Esophagus (tissue), 2 donors: ENCODE results near the gene RGPD4. TPM values are rescaled to one million over a fixed set of nuclear protein-coding genes. Genes with fewer than 3 reads are reported as not detected.
"Not testable (repeated sequence)": the region's sequence is repeated elsewhere in the genome, so short reads cannot be mapped to it uniquely, and the experiment has no call there.

Experiments used
- H3K27ac ChIP-seq, 2 donors: one replicate each; pipeline ENCODE4 v1.5.1; 2013; ENCODE audit warnings: low read depth in 2 of 2, mild to moderate bottlenecking in 2 of 2, inconsistent platforms in 1 of 2, low read length in 1 of 2, moderate library complexity in 1 of 2
- H3K27me3 ChIP-seq, 2 donors: one replicate each; pipeline ENCODE4 v1.6.1; 2013; ENCODE audit warnings: low read length in 2 of 2, control low read depth in 1 of 2, mild to moderate bottlenecking in 1 of 2; ENCODE audit not compliant: insufficient read depth in 2 of 2, control insufficient read depth in 1 of 2
- H3K36me3 ChIP-seq, 2 donors: one replicate each; pipeline ENCODE4 v1.6.1; 2013; ENCODE audit warnings: low read length in 1 of 2; ENCODE audit not compliant: control insufficient read depth in 2 of 2, insufficient read depth in 2 of 2
- H3K4me1 ChIP-seq, 2 donors: one replicate each; pipeline ENCODE4 v1.6.1; 2013; ENCODE audit warnings: low read length in 1 of 2; ENCODE audit not compliant: control insufficient read depth in 2 of 2, insufficient read depth in 2 of 2
- H3K4me3 ChIP-seq, 2 donors: one replicate each; pipeline ENCODE4 v1.5.1; 2013; ENCODE audit warnings: low read length in 2 of 2, mild to moderate bottlenecking in 2 of 2, low read depth in 1 of 2, moderate library complexity in 1 of 2
- H3K9me3 ChIP-seq, 2 donors: one replicate each; pipeline ENCODE4 v1.6.1; 2013; ENCODE audit warnings: mild to moderate bottlenecking in 2 of 2, low read depth in 1 of 2, low read length in 1 of 2, moderate library complexity in 1 of 2; ENCODE audit not compliant: control insufficient read depth in 2 of 2, insufficient read depth in 1 of 2
- WGBS, 2 donors: extraction: QIAGEN DNeasy Blood & Tissue Kit; methylation state at CpG; one replicate each; pipeline ENCODE4 v1.1.7; 2013; 5-methylcytosine and 5-hydroxymethylcytosine counted together
- polyA plus RNA-seq, 2 donors: library from polyadenylated mRNA; stranded (reverse); fragments of 200-250 nt; gene quantifications; one replicate each; pipeline ENCODE4 v1.2.3, GENCODE V29; 2013
- donor health status: healthy with polysubstance abuse.
- donor health status: Bipolar disorder and iron deficiency.

The RGPD4 gene
- polyA plus RNA-seq, 2 donors, result not detected

DNA sequence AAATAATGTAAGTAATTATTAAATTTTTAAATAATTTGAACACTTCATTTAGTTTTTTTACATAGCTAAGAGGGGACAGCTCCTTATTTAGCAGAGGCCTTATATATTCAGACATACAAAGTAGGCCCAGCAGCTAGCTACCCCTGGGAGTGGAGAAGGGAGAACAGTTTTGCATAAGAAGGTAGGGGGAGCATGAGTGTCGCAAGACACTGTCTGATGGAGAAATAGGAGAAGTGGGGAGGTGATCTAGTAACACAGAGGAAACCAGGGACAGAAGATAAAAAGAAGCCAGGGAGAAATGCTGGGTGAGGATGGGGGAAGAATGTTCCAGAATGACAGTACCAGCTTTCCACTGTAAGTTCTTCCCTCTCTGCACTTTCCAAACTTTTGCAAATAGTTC lies 16.0 kb upstream of the RGPD4 start:
- 90 to 94% methylated on average over 1 of the region's 1 CpG for WGBS, 2 donors
- Histone ChIP-seq H3K27ac (no peak overlapping the region), H3K27me3 (no peaks in the 10 kb centered on the region), H3K4me1 (peaks cover 0 to 2% of the 10 kb centered on the region in 2 donors), H3K4me3 (no peak overlapping the region), H3K36me3 (no peaks in the 10 kb centered on the region), H3K9me3 (no peaks in the 10 kb centered on the region)

DNA sequence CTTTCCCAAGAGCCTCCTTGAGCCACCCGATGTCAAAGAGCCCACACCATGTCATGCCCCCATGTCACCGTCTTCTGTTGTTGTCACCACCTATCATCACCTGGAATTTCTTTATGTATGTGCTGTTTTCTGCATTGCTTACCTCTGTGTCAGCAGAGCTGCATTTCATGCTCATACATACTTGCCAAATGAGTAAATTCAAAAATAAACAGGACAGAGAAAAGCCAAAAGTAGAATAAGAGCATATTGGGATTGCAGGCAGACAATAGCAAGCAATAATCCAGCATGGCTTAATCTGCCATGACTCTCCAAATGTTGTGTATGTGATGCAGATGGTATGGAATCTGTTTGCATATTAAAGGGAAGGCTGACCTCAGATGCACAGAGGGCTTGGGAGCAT lies 15.3 kb upstream of the RGPD4 start:
- Histone ChIP-seq H3K9me3 (no peaks in the 10 kb centered on the region), H3K4me1 (peaks cover 0 to 2% of the 10 kb centered on the region in 2 donors), H3K27me3 (no peaks in the 10 kb centered on the region), H3K27ac (no peak overlapping the region), H3K36me3 (no peaks in the 10 kb centered on the region), H3K4me3 (no peak overlapping the region)
- 78 to 89% methylated on average over 2 of the region's 2 CpGs for WGBS, 2 donors

DNA sequence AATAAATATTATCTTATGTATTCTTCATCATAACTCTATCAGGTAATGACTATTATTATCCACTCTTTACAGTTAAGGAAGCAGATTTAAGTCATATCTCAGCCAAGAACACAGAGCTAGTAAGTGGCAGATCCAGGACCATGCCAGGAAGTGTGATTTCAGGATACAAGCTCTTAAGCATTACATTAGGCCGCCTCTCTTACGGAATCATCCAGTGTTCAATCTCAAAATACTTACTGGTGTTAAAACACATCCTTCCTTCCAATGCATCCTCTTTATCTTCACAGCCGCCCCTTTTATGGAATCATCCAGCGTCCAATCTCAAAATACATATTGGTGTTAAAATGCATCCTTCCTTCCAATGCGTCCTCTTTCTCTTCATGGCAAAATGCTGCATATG lies 14.7 kb upstream of the RGPD4 start:
- Histone ChIP-seq H3K9me3 (no peaks in the 10 kb centered on the region), H3K36me3 (no peaks in the 10 kb centered on the region), H3K4me1 (peaks cover 0 to 2% of the 10 kb centered on the region in 2 donors), H3K27me3 (no peaks in the 10 kb centered on the region), H3K27ac (no peak overlapping the region), H3K4me3 (no peak overlapping the region)
- WGBS, 2 donors, result 88 to 91% methylated on average over 5 of the region's 5 CpGs

DNA sequence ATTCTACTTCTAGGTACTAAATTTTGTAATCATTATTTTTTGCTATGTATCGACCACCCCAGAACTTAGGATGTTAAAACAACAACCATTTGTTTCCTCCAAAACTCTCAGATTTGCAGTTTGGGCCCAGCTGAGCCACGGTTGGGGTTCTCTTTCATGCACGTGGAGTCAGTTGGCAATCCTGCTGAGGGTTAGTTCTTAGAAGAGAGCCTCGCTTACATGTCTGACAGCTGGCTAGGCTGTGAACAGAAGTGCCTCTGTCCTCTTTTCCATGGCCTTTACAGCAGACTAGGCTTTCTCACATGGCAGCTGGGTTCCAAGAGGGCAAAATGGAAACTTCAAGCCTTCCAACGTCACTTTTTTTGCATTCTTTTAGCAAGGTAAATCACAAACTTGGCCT lies 9.3 kb upstream of the RGPD4 start:
- 67 to 74% methylated on average over 5 of the region's 5 CpGs for WGBS, 2 donors
- no peaks in the 10 kb centered on the region for H3K4me1 ChIP-seq
- H3K9me3 ChIP-seq, result no peaks in the 10 kb centered on the region
- H3K27me3 ChIP-seq, result no peaks in the 10 kb centered on the region
- H3K4me3 ChIP-seq, result no peak overlapping the region
- H3K27ac ChIP-seq, result no peak overlapping the region
- H3K36me3 ChIP-seq, result no peaks in the 10 kb centered on the region

DNA sequence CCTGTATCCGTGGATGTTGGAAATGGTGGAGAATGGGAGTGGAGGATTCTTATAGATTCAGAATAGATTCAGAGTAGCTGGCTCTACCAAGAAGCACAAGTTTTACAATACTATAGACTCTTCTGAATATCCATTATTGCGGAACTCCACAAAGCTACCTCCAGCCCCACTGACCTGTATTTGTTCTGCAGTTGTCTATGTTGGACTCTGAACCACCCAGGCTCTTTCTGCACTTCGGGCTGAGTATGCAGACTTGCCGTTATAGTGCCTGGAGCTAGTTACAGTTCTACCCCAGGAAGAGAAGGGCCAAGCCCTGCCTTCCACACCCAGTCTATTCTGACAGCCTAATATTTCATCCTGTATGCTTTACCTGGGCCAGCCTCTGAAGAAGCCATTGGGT lies 4.4 kb upstream of the RGPD4 start:
- H3K36me3 ChIP-seq, result no peaks in the 10 kb centered on the region
- H3K4me3 ChIP-seq, result no peak overlapping the region
- no peaks in the 10 kb centered on the region for H3K4me1 ChIP-seq
- H3K27me3 ChIP-seq, result no peaks in the 10 kb centered on the region
- 73 to 85% methylated on average over 4 of the region's 4 CpGs for WGBS, 2 donors
- no peaks in the 10 kb centered on the region for H3K9me3 ChIP-seq
- H3K27ac ChIP-seq, result no peak overlapping the region

DNA sequence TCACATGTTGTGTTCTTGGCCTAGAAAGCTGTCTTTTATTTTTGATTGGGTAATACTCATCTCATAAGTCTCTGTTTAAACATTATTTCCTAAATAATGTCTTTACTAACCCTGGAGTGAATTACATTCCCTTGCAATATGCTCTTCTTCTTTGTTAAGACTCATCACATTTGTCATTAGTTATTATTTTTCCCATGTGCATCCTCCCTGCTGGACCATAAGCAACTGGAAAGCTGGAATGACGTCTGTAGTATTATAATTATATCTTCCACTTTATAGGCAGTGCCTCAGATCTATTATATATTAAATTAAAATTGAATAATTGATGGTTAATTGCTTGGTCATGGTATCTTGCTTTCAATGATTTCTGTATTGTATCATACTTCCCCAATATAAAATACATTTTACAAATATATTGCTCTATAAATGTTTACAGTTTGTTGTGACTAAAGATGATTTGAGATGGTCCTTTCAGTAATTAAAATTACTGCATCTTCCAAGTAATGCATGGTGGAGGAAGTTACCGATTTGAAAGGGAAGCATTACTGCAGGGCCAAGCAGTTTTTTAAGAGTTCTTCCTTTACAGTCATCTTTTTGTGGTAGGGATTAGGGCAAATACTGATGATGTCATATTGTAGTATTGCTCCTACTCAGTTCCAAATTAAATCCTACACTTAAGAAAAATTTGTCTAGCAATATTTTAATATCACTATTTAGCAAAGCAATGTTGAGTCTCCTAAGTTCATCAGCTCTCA lies 2.1 kb upstream of the RGPD4 start:
- Histone ChIP-seq H3K9me3 (no peaks in the 10 kb centered on the region), H3K27me3 (no peaks in the 10 kb centered on the region), H3K4me3 (no peak overlapping the region), H3K36me3 (no peaks in the 10 kb centered on the region), H3K27ac (no peak overlapping the region), H3K4me1 (no peaks in the 10 kb centered on the region)
- 53 to 69% methylated on average over 2 of the region's 2 CpGs for WGBS, 2 donors

DNA sequence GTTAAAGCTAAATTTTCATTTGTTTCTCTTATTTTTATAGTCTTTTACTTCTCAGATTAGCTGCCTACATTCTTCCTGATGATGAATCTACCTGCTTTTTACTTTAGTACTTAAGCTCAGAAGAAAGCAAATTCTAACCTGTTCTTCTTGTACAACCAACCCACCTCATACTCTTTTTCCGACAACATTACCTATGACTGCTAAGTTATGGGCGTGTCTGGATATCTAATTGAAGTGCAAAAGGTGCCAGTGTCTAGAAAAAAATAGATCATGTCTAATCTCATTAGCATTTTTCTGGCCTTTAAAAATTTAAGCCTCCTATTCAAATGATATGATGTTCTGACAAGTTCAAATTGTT lies 1.5 kb upstream of the RGPD4 start:
- H3K4me3 ChIP-seq, result no peak overlapping the region
- 75% methylated on average over 2 of the region's 2 CpGs for WGBS, 2 donors
- H3K27me3 ChIP-seq, result no peaks in the 10 kb centered on the region
- H3K4me1 ChIP-seq, result no peaks in the 10 kb centered on the region
- H3K36me3 ChIP-seq, result no peaks in the 10 kb centered on the region
- H3K9me3 ChIP-seq, result no peaks in the 10 kb centered on the region
- no peak overlapping the region for H3K27ac ChIP-seq

DNA sequence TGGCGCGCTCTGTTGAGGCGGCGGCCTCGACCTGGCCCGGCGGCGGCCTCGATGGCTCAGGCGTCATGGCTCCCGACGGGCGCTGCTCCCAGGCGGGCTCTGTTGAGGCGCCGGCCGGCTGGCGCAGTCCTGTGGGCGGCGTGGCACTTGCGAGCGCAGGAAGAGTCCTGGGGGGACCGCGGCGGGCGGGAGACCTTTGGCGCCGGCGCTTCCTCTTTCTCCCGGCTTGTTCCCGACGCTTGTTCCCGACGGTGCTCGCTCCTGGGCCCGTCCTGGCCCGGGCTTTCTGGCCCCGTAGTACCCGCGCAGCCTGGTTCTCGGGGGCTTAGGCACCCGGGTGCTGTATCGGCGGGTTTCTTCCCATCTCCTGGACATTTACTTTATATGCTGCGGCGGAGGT lies 2.8 kb downstream of the RGPD4 start:
- WGBS, 2 donors, result 94 to 95% methylated on average over 32 to 44 of the region's 46 CpGs

DNA sequence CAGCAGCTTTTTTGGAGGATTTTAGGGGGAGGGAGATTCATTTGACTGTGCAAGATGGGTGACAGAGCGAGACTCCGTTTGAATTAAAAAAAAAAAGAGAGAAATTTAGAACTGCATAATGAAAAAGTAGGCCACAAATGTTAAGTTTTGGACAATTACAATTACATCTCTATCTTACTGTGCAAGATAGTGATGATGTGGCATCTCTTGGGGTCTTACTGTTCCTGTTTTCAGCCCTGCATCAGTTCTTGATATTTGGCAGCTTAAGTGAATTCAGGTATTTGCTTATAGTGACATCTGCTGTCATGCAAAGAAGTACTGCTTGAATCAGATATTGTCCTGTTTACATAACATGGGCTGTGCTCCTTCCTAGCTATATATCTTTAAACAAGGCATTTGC lies 6.5 kb downstream of the RGPD4 start:
- H3K36me3 ChIP-seq, H3K4me3 ChIP-seq, H3K9me3 ChIP-seq, H3K27ac ChIP-seq, H3K4me1 ChIP-seq, H3K27me3 ChIP-seq: not testable (repeated sequence)
- WGBS, 2 donors, result 88 to 100% methylated on average over 2 of the region's 2 CpGs

More for the DNA sequence above, 2.8 kb downstream of the RGPD4 start:
- H3K27ac ChIP-seq, H3K9me3 ChIP-seq, H3K4me3 ChIP-seq, H3K4me1 ChIP-seq, H3K27me3 ChIP-seq, H3K36me3 ChIP-seq: not testable (repeated sequence)

DNA sequence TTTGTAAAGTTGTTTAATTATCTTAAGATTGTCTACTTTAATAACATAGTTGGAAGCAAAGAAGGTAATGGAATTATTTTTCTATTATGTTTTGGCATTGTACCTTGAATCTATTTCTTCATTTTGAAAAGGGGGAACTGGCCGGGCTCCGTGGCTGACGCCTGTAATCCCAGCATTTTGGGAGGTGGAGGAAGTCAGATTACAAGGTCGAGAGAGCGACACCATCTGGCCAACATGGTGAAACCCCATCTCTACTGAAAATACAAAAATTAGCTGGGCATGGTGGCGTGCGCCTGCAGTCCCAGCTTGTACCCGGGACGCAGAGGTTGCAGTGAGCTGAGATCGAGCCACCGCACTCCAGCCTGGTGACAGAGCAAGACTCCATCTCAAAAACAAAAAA lies 6.9 kb downstream of the RGPD4 start:
- not testable (repeated sequence) for H3K4me3 ChIP-seq, H3K9me3 ChIP-seq, H3K4me1 ChIP-seq, H3K27me3 ChIP-seq, H3K36me3 ChIP-seq, H3K27ac ChIP-seq
- 38 to 40% methylated on average over 11 of the region's 11 CpGs for WGBS, 2 donors
